Mesenchymal stem cell (in vitro differentiated cells and primary cell): ENCODE results near the gene TMEM132E.
A peak's percentile ranks its signal among the peaks of the same experiment; 100 is the strongest.

Source experiments
- DNase-seq: peaks from one replicate; pipeline ENCODE4 v3.0.0-alpha.2; 2013
- H2AFZ ChIP-seq: one replicate; pipeline ENCODE4 v1.6.1; 2013; ENCODE audit warnings: low read depth, mild to moderate bottlenecking, control low read depth, inconsistent platforms, low read length, moderate library complexity
- H2AK5ac ChIP-seq: 2 replicates; pipeline ENCODE4 v1.6.1; 2013; ENCODE audit warnings: low read length, moderate library complexity, mild to moderate bottlenecking, inconsistent platforms; ENCODE audit not compliant: severe bottlenecking
- H2BK120ac ChIP-seq: one replicate; pipeline ENCODE4 v1.6.1; 2013; ENCODE audit warnings: low read depth, mild to moderate bottlenecking, inconsistent platforms, low read length, moderate library complexity
- H2BK12ac ChIP-seq, 2 experiments: one replicate each; pipeline ENCODE4 v1.6.1; 2013; ENCODE audit warnings: inconsistent platforms in 2 of 2, low read length in 2 of 2, mild to moderate bottlenecking in 2 of 2, moderate library complexity in 2 of 2, control low read depth in 1 of 2
- H2BK15ac ChIP-seq: one replicate; pipeline ENCODE4 v1.6.1; 2013; ENCODE audit warnings: mild to moderate bottlenecking, low read depth, inconsistent platforms; ENCODE audit not compliant: poor library complexity, severe bottlenecking
- H2BK5ac ChIP-seq: 2 replicates; pipeline ENCODE4 v1.6.1; 2013; ENCODE audit warnings: low read depth, mild to moderate bottlenecking, low read length, control low read depth, inconsistent platforms; ENCODE audit not compliant: poor library complexity, severe bottlenecking
- H3K14ac ChIP-seq, 2 experiments: one replicate each; pipeline ENCODE4 v1.6.1; 2013; ENCODE audit warnings: inconsistent platforms in 2 of 2, low read length in 2 of 2, control low read depth in 1 of 2, mild to moderate bottlenecking in 1 of 2, moderate library complexity in 1 of 2
- H3K18ac ChIP-seq, 2 experiments: one replicate each; pipeline ENCODE4 v1.6.1; 2013; ENCODE audit warnings: inconsistent platforms in 2 of 2, low read length in 2 of 2, control low read depth in 1 of 2, low read depth in 1 of 2, mild to moderate bottlenecking in 1 of 2
- H3K23ac ChIP-seq, 2 experiments: one replicate each; pipeline ENCODE4 v1.6.1; 2013; ENCODE audit warnings: inconsistent platforms in 2 of 2, low read length in 2 of 2, mild to moderate bottlenecking in 2 of 2, moderate library complexity in 2 of 2, control low read depth in 1 of 2
- H3K27ac ChIP-seq: 2 replicates; pipeline ENCODE4 v1.5.1; 2013; ENCODE audit warnings: mild to moderate bottlenecking, moderate library complexity, low read length, control low read depth, inconsistent platforms; ENCODE audit not compliant: poor library complexity, severe bottlenecking
- H3K27me3 ChIP-seq, 2 experiments: 2 replicates each; pipeline versions ENCODE4 v1.6.1 to v1.7.0; 2013; ENCODE audit warnings: low read length in 2 of 2, mild to moderate bottlenecking in 2 of 2, moderate library complexity in 2 of 2, control low read depth in 1 of 2, inconsistent platforms in 1 of 2; ENCODE audit not compliant: control insufficient read depth in 1 of 2, insufficient read depth in 1 of 2
- H3K36me3 ChIP-seq, 2 experiments: 2 replicates each; pipeline versions ENCODE4 v1.6.1 to v1.7.0; 2013; ENCODE audit warnings: low read length in 2 of 2, control low read depth in 1 of 2, inconsistent platforms in 1 of 2, low read depth in 1 of 2, mild to moderate bottlenecking in 1 of 2; ENCODE audit not compliant: insufficient read depth in 2 of 2, control insufficient read depth in 1 of 2
- H3K4ac ChIP-seq, 2 experiments: one replicate each; pipeline ENCODE4 v1.6.1; 2013; ENCODE audit warnings: inconsistent platforms in 2 of 2, low read length in 2 of 2, mild to moderate bottlenecking in 2 of 2, moderate library complexity in 2 of 2, control low read depth in 1 of 2, low read depth in 1 of 2
- H3K4me1 ChIP-seq: 2 replicates; pipeline ENCODE4 v1.6.1; 2013; ENCODE audit warnings: low read depth, low read length, control low read depth; ENCODE audit not compliant: control insufficient read depth, insufficient read depth
- H3K4me2 ChIP-seq: 2 replicates; pipeline ENCODE4 v1.6.1; 2013; ENCODE audit warnings: low read length, mild to moderate bottlenecking, inconsistent platforms; ENCODE audit not compliant: poor library complexity, severe bottlenecking
- H3K4me3 ChIP-seq, 2 experiments: 2 replicates each; pipeline versions ENCODE4 v1.5.1 to v1.7.0; 2013; ENCODE audit warnings: low read length in 2 of 2, mild to moderate bottlenecking in 2 of 2, control low read depth in 1 of 2, low read depth in 1 of 2; ENCODE audit not compliant: insufficient read depth in 1 of 2
- H3K79me1 ChIP-seq: replicated peaks from 2 replicates; pipeline ENCODE4 v1.6.1; 2013; ENCODE audit warnings: mild to moderate bottlenecking, control low read depth, low read length, inconsistent platforms; ENCODE audit not compliant: poor library complexity, severe bottlenecking
- H3K9ac ChIP-seq: 2 replicates; pipeline ENCODE4 v1.7.0; 2013; ENCODE audit warnings: mild to moderate bottlenecking, low read length, moderate library complexity
- H3K9me3 ChIP-seq: 2 replicates; pipeline ENCODE4 v1.7.0; 2013; ENCODE audit warnings: mild to moderate bottlenecking, low read length; ENCODE audit not compliant: control insufficient read depth
- H4K8ac ChIP-seq: one replicate; pipeline ENCODE4 v1.6.1; 2013; ENCODE audit warnings: inconsistent platforms, mild to moderate bottlenecking, low read length, moderate library complexity
- H4K91ac ChIP-seq: one replicate; pipeline ENCODE4 v1.6.1; 2013; ENCODE audit warnings: mild to moderate bottlenecking, low read length, inconsistent platforms
- WGBS: methylation state at CpG from one replicate; pipeline ENCODE4 v1.1.7; 2013; ENCODE audit warnings: mixed read lengths; 5-methylcytosine and 5-hydroxymethylcytosine counted together

Gene TMEM132E

DNA sequence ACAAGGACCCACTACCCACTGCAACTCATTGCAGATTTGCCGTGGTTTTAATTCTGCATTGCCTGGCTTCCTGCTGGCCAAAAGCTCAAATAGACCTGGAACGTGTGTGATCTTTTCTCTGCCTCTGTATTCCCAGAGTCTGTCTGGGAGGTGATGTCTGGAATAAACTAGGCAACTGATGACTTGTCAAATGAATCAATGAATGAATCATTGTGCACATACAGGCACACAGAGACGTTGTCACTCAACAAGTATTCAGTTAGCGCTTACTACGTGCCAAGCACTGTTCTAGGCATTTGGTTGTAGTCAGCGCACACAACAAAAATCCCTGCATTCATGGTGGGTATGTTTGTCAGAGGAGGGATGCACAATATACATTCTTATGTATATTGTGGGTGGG is 8.9 kb downstream of the TMEM132E start:
- no peak overlapping the region for H2BK12ac ChIP-seq
- no peak overlapping the region for H3K4ac ChIP-seq
- no peak overlapping the region for H2BK120ac ChIP-seq
- H4K91ac ChIP-seq, result no peak overlapping the region
- H3K4me3 ChIP-seq, result no peak overlapping the region
- no peak overlapping the region for H3K18ac ChIP-seq
- H2AFZ ChIP-seq, result no peak overlapping the region
- WGBS, result 87% methylated on average over 6 of the region's 6 CpGs
- no peak overlapping the region for H2AK5ac ChIP-seq
- H3K14ac ChIP-seq, result no peak overlapping the region
- no peaks in the 10 kb centered on the region for H3K79me1 ChIP-seq
- H3K4me1 ChIP-seq, result no peaks in the 10 kb centered on the region
- H3K36me3 ChIP-seq, result no peaks in the 10 kb centered on the region
- H3K27ac ChIP-seq, result no peak overlapping the region
- no peak overlapping the region for H3K23ac ChIP-seq
- H2BK15ac ChIP-seq, result no peak overlapping the region
- H4K8ac ChIP-seq, result no peak overlapping the region
- H2BK5ac ChIP-seq, result no peak overlapping the region
- H3K9ac ChIP-seq, result no peak overlapping the region
- DNase-seq, result no peak
- no peak overlapping the region for H3K4me2 ChIP-seq
- H3K27me3 ChIP-seq, result peaks cover 43 to 89% of the 10 kb centered on the region in 2 experiments
- H3K9me3 ChIP-seq, result no peaks in the 10 kb centered on the region

GRCh38 chr17:34589120-34589965 is 10.0 kb downstream of the TMEM132E start:
- H3K14ac ChIP-seq, result no peak overlapping the region
- DNase-seq, result no peak
- H3K4me3 ChIP-seq, result no peak overlapping the region
- no peak overlapping the region for H3K23ac ChIP-seq
- H3K4me2 ChIP-seq, result no peak overlapping the region
- H3K9me3 ChIP-seq, result no peaks in the 10 kb centered on the region
- no peak overlapping the region for H2AK5ac ChIP-seq
- H3K27me3 ChIP-seq, result peaks cover 37 to 85% of the 10 kb centered on the region in 2 experiments
- no peak overlapping the region for H4K91ac ChIP-seq
- no peaks in the 10 kb centered on the region for H3K36me3 ChIP-seq
- no peak overlapping the region for H2AFZ ChIP-seq
- no peak overlapping the region for H4K8ac ChIP-seq
- no peak overlapping the region for H2BK120ac ChIP-seq
- no peak overlapping the region for H3K18ac ChIP-seq
- H3K79me1 ChIP-seq, result no peaks in the 10 kb centered on the region
- H3K4ac ChIP-seq, result no peak overlapping the region
- H2BK15ac ChIP-seq, result no peak overlapping the region
- 69% methylated on average over 10 of the region's 11 CpGs for whole genome bisulfite sequencing
- H2BK12ac ChIP-seq, result no peak overlapping the region
- no peak overlapping the region for H2BK5ac ChIP-seq
- no peak overlapping the region for H3K27ac ChIP-seq
- no peak overlapping the region for H3K9ac ChIP-seq
- H3K4me1 ChIP-seq, result no peaks in the 10 kb centered on the region

DNA sequence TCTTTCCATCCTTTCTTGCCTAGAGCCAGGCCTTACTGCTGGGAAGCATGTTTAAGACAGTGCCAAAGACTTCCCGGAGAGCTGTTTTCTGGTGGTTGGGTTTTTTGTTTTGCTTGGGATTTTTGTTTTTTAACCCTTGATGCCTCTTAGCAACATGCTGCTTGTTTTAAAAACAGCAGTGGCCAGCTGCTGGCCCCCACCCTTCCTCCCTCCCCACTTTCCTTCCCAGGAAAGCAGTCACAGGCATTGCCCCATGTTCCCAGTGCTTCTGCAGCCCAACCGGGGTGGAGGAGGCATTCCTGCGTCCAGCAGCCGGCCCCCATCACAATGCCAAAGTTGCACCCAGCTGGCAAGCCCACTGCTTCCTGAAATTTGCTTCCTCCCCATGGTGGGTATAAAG is 12.6 kb downstream of the TMEM132E start:
- H3K36me3 ChIP-seq, result no peaks in the 10 kb centered on the region
- no peak overlapping the region for H3K18ac ChIP-seq
- no peaks in the 10 kb centered on the region for H3K9me3 ChIP-seq
- H3K23ac ChIP-seq, result no peak overlapping the region
- H3K14ac ChIP-seq, result peak overlapping the region in 1 of 2 experiments; percentile 27
- no peaks in the 10 kb centered on the region for H3K4me1 ChIP-seq
- no peak overlapping the region for H2BK120ac ChIP-seq
- DNase-seq, result no peak
- no peak overlapping the region for H4K8ac ChIP-seq
- 65% methylated on average over 3 of the region's 4 CpGs for WGBS
- H3K79me1 ChIP-seq, result no peaks in the 10 kb centered on the region
- no peak overlapping the region for H3K27ac ChIP-seq
- no peak overlapping the region for H3K4me3 ChIP-seq
- H2BK15ac ChIP-seq, result no peak overlapping the region
- H3K4ac ChIP-seq, result no peak overlapping the region
- no peak overlapping the region for H2BK12ac ChIP-seq
- H2BK5ac ChIP-seq, result no peak overlapping the region
- no peak overlapping the region for H2AK5ac ChIP-seq
- H4K91ac ChIP-seq, result no peak overlapping the region
- no peak overlapping the region for H2AFZ ChIP-seq
- no peak overlapping the region for H3K9ac ChIP-seq
- no peak overlapping the region for H3K4me2 ChIP-seq
- H3K27me3 ChIP-seq, result peaks cover 14 to 74% of the 10 kb centered on the region in 2 experiments

GRCh38 chr17:34596920-34597319 is 17.5 kb downstream of the TMEM132E start:
- Histone ChIP-seq H3K4me2 (no peak overlapping the region), H2AK5ac (no peak overlapping the region), H3K36me3 (no peaks in the 10 kb centered on the region), H4K8ac (no peak overlapping the region), H3K4ac (no peak overlapping the region), H2AFZ (no peak overlapping the region), H3K27ac (no peak overlapping the region), H3K23ac (no peak overlapping the region), H3K4me1 (no peaks in the 10 kb centered on the region), H3K4me3 (no peak overlapping the region), H3K9me3 (no peaks in the 10 kb centered on the region), H3K79me1 (no peaks in the 10 kb centered on the region), H3K9ac (no peak overlapping the region), H3K18ac (no peak overlapping the region), H2BK15ac (no peak overlapping the region), H2BK5ac (no peak overlapping the region), H2BK120ac (no peak overlapping the region), H2BK12ac (no peak overlapping the region), H3K27me3 (peaks cover 9 to 48% of the 10 kb centered on the region in 2 experiments), H3K14ac (no peak overlapping the region), H4K91ac (no peak overlapping the region)
- DNase-seq, result no peak
- WGBS, result 49% methylated on average over 5 of the region's 5 CpGs
